HepG2 (cell line): ENCODE data around the gene TTC5. TPM values are rescaled to one million over a fixed set of nuclear protein-coding genes. Genes with fewer than 3 reads are reported as not detected.

ENCODE experiments used
- FOXJ3 ChIP-seq: sonication (generic); formaldehyde crosslinking; IDR thresholded peaks from 2 replicates; pipeline ENCODE4 v1.4.0; 2020; ENCODE audit warnings: missing genetic modification reagents, mild to moderate bottlenecking, borderline replicate concordance
- IRX3 ChIP-seq: sonication (generic); formaldehyde crosslinking; IDR thresholded peaks from 2 replicates; pipeline ENCODE4 v1.8.1; 2023; ENCODE audit warnings: mild to moderate bottlenecking, low read depth, missing genetic modification reagents, borderline replicate concordance
- MAF1 ChIP-seq: sonication (generic); formaldehyde crosslinking; IDR thresholded peaks from 2 replicates; pipeline ENCODE4 v1.5.0; 2020; ENCODE audit warnings: missing genetic modification reagents, borderline replicate concordance
- MTF2 ChIP-seq: sonication (generic); formaldehyde crosslinking; IDR thresholded peaks from 2 replicates; pipeline ENCODE4 v1.5.0; 2020; ENCODE audit warnings: missing genetic modification reagents, borderline replicate concordance
- NCOR1 ChIP-seq: fragments of 200-600 bp; sonication (generic); IDR thresholded peaks from 2 replicates; pipeline ENCODE4 v1.7.0; 2017; ENCODE audit warnings: antibody characterized with exemption, low read length, borderline replicate concordance
- RBM39 ChIP-seq: fragments of 200-400 bp; formaldehyde crosslinking; IDR thresholded peaks from one replicate; pipeline ENCODE4 v1.6.1; 2018; ENCODE audit warnings: antibody characterized with exemption, mild to moderate bottlenecking, low read depth, low read length; ENCODE audit not compliant: poor library complexity, severe bottlenecking
- YEATS2 ChIP-seq: sonication (generic); formaldehyde crosslinking; IDR thresholded peaks from 2 replicates; pipeline ENCODE4 v1.4.0; 2020; ENCODE audit warnings: missing genetic modification reagents, borderline replicate concordance
- ZNF136 ChIP-seq: sonication (generic); formaldehyde crosslinking; IDR thresholded peaks from 2 replicates; pipeline ENCODE4 v1.8.1; 2022; ENCODE audit warnings: low read depth, mild to moderate bottlenecking, moderate library complexity, missing genetic modification reagents
- ZNF660 ChIP-seq: sonication (generic); formaldehyde crosslinking; IDR thresholded peaks from 2 replicates; pipeline ENCODE4 v1.5.1; 2020; ENCODE audit warnings: mild to moderate bottlenecking, low read depth, missing genetic modification reagents, borderline replicate concordance
- ZNF879 ChIP-seq: sonication (generic); formaldehyde crosslinking; IDR thresholded peaks from 2 replicates; pipeline ENCODE4 v1.8.1; 2023; ENCODE audit warnings: missing genetic modification reagents
- polyA plus RNA-seq, 8 experiments: library from polyadenylated mRNA; depleted of rRNA in 3 of 8; stranded (reverse) in 7 of 8; unstranded in 1 of 8; fragments of >200 nt; fragmentation: Illumina TruSeq in 4 of 8; extraction: Trizol in 4 of 8; gene quantifications; 2 replicates each; pipeline versions ENCODE4 v1.2.1 to v1.2.3, GENCODE V29; 2011 to 2016; ENCODE audit warnings: low read depth in 4 of 8, missing spikeins in 1 of 8, mixed read lengths in 1 of 8; ENCODE audit not compliant: insufficient read depth in 1 of 8
- total RNA-seq, 5 experiments: library from RNA; depleted of rRNA; stranded (reverse); fragments of >200 nt; fragmentation: Illumina TruSeq; extraction: Trizol; gene quantifications; 2 replicates each; pipeline ENCODE4 v1.2.3, GENCODE V29; 2016; ENCODE audit warnings: low read depth in 1 of 5
- TF ChIP-seq, protein P1 (sequence below): sonication (generic); formaldehyde crosslinking; IDR thresholded peaks from 2 replicates; pipeline ENCODE4 v1.4.0; 2020; ENCODE audit warnings: mild to moderate bottlenecking, missing genetic modification reagents
- TF ChIP-seq, protein P2 (sequence below): sonication (generic); formaldehyde crosslinking; IDR thresholded peaks from 2 replicates; pipeline ENCODE4 v1.5.1; 2020; ENCODE audit warnings: mild to moderate bottlenecking, moderate library complexity, missing genetic modification reagents
- TF ChIP-seq, protein P3 (sequence below): sonication (generic); formaldehyde crosslinking; IDR thresholded peaks from 2 replicates; pipeline ENCODE4 v1.9.0; 2021; ENCODE audit warnings: missing genetic modification reagents, borderline replicate concordance
- TF ChIP-seq, protein P4 (sequence below): sonication (generic); formaldehyde crosslinking; IDR thresholded peaks from 2 replicates; pipeline ENCODE4 v1.4.0; 2020; ENCODE audit warnings: mild to moderate bottlenecking, missing genetic modification reagents

TTC5 gene
- total and polyA plus RNA-seq, 2 of the 13 experiments (the other 11 are each of a cell fraction or from before 2014, with no cell fraction given) = 8.7 to 28.5 TPM

DNA sequence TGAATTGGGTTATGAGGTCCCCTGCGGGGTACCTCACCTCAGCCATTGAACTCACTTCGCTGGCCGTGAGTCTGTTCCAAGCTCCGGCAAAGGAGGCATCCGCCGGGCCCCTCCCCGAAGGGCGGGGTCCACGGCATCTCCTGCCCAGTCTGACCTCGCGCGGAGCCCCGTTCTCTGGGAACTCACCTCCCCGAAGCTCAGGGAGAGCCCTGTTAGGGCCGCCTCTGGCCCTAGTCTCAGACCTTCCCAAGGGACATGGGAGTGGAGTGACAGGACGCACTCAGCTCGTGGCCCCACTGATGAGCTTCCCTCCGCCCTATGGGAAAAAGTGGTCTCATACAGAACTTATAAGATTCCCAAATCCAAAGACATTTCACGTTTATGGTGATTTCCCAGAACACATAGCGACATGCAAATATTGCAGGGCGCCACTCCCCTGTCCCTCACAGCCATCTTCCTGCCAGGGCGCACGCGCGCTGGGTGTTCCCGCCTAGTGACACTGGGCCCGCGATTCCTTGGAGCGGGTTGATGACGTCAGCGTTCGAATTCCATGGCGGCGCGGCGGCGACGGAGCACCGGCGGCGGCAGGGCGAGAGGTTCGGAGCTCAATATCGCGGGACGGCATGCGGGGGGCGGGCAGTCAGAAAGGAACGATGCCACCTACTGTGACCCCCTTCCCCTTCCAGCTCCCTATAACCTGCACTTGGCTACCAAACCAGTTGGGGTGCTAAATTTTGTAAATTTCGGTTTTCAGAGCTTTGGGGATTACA is 37.5 kb upstream of the TTC5 start, which contains the start of gene PARP2 (continued):
- TF ChIP-seq, protein P1, sequence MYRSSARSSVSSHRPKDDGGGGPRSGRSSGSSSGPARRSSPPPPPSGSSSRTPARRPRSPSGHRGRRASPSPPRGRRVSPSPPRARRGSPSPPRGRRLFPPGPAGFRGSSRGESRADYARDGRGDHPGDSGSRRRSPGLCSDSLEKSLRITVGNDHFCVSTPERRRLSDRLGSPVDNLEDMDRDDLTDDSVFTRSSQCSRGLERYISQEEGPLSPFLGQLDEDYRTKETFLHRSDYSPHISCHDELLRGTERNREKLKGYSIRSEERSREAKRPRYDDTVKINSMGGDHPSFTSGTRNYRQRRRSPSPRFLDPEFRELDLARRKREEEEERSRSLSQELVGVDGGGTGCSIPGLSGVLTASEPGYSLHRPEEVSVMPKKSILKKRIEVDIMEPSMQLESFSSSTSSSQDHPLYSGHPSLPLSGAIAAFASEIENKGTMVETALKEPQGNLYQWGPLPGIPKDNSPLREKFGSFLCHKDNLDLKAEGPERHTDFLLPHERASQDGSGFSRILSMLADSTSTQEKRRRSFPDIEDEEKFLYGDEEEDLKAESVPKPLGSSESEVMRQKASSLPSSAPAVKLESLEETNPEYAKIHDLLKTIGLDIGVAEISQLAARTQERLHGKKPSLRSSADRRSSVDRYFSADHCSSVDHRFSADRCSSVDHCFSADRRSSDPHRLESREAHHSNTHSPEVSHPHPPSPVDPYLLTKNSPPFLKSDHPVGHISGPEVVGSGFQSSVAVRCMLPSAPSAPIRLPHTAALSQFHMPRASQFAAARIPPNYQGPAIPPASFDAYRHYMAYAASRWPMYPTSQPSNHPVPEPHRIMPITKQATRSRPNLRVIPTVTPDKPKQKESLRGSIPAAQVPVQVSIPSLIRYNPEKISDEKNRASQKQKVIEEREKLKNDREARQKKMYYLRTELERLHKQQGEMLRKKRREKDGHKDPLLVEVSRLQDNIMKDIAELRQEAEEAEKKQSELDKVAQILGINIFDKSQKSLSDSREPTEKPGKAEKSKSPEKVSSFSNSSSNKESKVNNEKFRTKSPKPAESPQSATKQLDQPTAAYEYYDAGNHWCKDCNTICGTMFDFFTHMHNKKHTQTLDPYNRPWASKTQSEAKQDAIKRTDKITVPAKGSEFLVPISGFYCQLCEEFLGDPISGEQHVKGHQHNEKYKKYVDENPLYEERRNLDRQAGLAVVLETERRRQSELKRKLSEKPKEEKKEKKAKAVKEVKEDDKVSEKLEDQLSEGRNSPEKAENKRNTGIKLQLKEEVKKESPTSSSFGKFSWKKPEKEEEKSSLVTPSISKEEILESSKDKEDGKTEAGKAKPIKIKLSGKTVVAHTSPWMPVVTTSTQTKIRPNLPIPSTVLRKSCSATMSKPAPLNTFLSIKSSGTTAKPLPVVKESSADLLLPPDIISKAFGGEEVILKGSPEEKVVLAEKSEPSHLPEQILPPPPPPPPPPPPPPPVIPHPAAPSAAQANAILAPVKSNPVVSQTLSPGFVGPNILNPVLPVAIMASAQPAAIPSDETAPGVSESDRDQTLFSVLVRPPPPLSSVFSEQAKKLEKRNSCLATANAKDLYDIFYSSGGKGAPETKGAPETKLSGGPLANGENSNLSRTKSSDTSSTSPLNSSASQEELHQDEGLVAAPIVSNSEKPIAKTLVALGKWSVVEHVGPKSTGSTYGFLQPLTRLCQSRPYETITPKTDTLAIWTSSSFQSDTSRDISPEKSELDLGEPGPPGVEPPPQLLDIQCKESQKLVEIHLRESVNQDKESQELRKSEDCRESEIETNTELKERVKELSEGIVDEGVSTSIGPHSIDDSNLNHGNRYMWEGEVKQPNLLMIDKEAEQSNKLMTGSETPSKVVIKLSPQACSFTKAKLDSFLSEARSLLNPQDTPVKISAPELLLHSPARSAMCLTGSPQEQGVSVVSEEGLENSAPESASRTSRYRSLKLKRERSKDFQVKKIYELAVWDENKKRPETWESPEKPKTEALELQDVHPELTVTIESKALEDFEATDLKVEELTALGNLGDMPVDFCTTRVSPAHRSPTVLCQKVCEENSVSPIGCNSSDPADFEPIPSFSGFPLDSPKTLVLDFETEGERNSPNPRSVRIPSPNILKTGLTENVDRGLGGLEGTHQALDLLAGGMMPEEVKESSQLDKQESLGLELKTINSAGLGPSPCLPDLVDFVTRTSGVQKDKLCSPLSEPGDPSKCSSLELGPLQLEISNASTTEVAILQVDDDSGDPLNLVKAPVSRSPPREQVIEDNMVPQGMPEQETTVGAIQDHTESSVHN (CRISPR knock-in tag) = peak; percentile 91
- TF ChIP-seq IRX3 (no peak), MTF2 (CRISPR knock-in tag) (no peak; the same call in 1 of the 2 replicates), MAF1 (CRISPR knock-in tag) (peak; percentile 98), ZNF136 (peak; percentile 91; the same call in 1 of the 2 replicates), NCOR1 (peak; percentile 32; the same call in 1 of the 2 replicates), ZNF879 (CRISPR knock-in tag) (no peak), ZNF660 (no peak), FOXJ3 (peak; percentile 73; the same call in 1 of the 2 replicates), RBM39 (no peak), YEATS2 (CRISPR knock-in tag) (peak; percentile 95)
- TF ChIP-seq, protein P2, sequence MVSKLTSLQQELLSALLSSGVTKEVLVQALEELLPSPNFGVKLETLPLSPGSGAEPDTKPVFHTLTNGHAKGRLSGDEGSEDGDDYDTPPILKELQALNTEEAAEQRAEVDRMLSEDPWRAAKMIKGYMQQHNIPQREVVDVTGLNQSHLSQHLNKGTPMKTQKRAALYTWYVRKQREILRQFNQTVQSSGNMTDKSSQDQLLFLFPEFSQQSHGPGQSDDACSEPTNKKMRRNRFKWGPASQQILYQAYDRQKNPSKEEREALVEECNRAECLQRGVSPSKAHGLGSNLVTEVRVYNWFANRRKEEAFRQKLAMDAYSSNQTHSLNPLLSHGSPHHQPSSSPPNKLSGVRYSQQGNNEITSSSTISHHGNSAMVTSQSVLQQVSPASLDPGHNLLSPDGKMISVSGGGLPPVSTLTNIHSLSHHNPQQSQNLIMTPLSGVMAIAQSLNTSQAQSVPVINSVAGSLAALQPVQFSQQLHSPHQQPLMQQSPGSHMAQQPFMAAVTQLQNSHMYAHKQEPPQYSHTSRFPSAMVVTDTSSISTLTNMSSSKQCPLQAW (CRISPR knock-in tag) = peak; percentile 97
- TF ChIP-seq, protein P3, sequence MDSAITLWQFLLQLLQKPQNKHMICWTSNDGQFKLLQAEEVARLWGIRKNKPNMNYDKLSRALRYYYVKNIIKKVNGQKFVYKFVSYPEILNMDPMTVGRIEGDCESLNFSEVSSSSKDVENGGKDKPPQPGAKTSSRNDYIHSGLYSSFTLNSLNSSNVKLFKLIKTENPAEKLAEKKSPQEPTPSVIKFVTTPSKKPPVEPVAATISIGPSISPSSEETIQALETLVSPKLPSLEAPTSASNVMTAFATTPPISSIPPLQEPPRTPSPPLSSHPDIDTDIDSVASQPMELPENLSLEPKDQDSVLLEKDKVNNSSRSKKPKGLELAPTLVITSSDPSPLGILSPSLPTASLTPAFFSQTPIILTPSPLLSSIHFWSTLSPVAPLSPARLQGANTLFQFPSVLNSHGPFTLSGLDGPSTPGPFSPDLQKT = no peak
- TF ChIP-seq, protein P4, sequence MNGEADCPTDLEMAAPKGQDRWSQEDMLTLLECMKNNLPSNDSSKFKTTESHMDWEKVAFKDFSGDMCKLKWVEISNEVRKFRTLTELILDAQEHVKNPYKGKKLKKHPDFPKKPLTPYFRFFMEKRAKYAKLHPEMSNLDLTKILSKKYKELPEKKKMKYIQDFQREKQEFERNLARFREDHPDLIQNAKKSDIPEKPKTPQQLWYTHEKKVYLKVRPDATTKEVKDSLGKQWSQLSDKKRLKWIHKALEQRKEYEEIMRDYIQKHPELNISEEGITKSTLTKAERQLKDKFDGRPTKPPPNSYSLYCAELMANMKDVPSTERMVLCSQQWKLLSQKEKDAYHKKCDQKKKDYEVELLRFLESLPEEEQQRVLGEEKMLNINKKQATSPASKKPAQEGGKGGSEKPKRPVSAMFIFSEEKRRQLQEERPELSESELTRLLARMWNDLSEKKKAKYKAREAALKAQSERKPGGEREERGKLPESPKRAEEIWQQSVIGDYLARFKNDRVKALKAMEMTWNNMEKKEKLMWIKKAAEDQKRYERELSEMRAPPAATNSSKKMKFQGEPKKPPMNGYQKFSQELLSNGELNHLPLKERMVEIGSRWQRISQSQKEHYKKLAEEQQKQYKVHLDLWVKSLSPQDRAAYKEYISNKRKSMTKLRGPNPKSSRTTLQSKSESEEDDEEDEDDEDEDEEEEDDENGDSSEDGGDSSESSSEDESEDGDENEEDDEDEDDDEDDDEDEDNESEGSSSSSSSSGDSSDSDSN (CRISPR knock-in tag) = peak; percentile 99
